Umbilical cord (tissue), 2 donors: ENCODE data around the gene STRADA. TPM values are rescaled to one million over a fixed set of nuclear protein-coding genes. Genes with fewer than 3 reads are reported as not detected.
A peak's percentile ranks its signal among the peaks of the same experiment; 100 is the strongest.

Source experiments
- DNase-seq: peaks from one replicate; pipeline ENCODE4 v3.0.0-alpha.2; 2015; ENCODE audit warnings: low spot score
- total RNA-seq: library from RNA; depleted of rRNA; stranded (reverse); fragments of >200 nt; gene quantifications from one replicate; pipeline ENCODE4 v1.2.3, GENCODE V29; 2014; ENCODE audit warnings: low replicate concordance; ENCODE audit not compliant: insufficient read depth

STRADA gene
- total RNA-seq, 1 donor from 2014 or later, result 10.6 TPM

DNA sequence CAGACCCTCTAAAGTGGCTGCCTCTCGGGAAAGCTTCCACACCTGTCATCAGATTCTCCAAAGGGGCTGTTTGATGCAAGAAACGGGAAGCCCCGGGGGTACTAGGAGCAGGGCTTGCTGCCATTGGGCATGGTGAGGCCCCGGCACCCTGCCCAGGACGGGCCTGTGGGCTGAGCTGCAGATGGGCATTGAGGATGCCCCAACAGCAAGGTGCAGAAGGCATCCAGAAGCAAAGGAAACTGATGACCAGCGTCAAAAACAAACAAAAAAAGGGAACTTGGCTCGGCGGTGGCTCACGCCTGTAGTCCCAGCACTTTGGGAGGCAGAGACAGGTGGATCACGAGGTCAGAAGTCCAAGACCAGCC lies 40.2 kb downstream of the STRADA start:
- no peak for DNase-seq

DNA sequence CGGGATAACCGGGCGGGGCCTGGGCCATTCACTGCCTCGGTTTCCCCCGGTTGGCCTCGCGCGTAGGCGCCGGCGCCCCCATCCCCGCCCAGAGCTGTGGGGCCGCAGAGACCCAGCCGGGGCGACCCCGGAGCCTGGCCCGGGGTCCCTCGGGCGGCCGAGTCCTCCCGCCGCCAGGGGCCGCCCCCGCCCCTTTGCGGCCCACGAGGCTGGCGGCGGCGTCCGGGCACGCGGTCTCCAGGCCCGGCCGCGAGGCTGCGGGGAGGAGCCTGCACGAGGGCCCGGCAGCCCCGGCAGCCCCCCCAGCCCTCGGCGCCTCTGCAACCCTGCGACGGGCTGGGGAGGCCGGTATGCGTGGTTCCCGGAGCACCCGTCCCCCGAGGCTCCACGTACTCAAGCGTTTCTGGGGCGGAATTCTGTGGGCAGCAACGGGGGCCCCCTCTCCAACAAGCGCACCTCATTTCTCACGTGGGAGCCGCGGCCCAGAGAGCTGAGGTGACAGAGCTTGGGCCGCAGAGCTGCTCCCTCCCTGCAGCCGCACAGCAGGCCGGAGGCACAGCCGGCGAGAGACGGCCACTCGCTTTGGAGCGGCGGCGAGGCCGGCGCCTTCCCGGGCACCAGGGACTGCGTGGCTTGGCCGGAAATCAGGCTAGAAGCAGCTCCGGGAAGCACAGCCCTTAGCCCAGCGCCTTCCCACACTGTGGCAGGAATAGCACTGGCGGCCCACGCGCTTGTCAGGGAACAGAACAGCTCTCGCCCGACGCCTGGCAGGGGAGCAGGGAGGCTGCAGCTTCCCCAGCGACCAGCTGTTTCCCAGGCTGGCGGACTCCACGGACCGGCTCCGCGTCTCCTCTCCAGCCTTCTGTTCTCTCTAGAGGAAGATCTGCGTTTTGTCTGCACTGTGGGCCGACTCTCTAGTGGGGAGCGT lies 40.8 kb downstream of the STRADA start:
- DNase-seq, result peak; percentile 38

DNA sequence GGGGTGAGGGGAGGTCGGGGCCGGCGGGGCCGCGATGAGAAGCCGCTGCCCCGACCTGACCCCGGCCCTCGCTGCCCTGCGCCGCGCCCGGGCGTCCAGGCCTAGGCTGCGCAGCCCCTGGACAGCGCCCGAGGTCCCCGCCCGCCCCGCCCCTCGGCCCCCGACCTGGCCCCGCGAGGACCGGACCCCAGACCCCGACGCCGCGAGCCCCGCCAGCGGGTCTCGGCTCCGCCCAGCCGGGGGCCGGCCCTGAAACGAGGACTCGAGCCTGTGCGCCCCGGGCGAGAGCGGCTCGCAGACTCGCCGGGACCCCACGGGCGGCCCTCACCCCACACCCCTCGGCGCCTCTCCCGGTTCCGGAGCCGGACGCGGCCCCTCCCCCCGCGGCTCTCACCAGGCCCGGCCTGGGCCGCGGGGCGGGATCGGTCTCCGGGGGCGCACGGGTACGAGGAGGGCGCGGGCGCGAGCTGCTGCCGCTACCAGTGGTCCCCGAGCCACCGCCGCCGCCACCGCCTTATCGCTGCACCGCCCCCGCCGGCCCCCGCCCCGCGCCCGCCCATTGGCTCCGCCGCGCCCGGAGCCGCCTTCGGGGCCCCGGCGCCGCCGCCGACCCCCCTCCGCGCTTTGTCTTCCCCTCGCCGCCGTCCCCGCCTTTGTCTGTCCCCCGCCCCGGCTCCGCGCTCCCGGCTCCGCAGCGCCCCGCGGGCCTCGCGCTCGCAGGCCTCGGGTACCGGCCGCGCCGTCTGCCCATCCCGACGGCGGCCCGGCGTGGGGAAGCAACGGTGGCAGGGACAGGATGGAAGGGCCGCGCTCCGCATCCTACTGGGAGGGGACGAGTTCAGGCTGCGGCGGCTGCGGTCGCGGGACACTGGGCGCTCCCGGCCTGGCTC lies 41.7 kb downstream of the STRADA start, which contains the start of gene LIMD2:
TSS of gene LIMD2 (minus strand) at position 488 of the 890 bp plus-strand sequence. CDS start 827 bp downstream, outside the sequence.
- DNase-seq, result peak; percentile 26

DNA sequence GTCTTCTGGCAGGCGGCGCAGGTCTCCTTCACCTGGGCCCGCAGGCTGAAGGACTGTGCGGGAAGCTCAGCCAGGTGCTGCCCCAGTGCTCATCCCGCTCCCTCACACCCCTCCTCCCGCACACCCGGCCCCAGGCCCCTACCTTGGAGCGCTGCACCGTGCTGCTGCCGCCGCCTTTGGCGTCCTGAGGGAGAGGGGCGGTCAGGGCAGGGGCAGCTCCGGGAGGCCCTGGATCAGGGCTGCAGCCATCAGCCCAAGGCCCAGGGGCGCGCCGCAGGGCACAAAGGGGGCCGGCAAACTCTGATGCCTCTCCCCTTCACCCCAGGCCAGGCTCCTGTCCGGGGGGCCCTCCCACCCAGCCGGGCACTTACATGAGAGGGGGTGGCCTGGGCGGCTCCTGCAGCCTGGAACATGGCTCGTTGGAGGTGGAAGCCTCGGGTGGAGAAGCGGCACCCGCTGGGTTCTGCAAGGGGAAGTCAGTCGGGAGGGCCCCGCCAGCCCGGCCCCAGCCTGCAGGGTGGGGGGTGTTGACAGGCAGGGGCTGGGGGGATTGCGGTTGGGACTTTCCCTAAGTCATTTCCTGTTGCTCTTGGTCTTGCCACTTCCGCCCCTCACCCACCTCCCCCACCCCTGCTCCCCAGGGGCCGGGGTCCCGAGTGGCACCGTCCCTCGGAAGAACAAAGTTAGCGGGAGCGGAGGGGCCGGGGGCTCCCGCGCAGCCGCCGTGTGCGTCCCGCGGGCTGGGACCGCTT lies 42.5 kb downstream of the STRADA start:
- DNase-seq, result peak; percentile 41

DNA sequence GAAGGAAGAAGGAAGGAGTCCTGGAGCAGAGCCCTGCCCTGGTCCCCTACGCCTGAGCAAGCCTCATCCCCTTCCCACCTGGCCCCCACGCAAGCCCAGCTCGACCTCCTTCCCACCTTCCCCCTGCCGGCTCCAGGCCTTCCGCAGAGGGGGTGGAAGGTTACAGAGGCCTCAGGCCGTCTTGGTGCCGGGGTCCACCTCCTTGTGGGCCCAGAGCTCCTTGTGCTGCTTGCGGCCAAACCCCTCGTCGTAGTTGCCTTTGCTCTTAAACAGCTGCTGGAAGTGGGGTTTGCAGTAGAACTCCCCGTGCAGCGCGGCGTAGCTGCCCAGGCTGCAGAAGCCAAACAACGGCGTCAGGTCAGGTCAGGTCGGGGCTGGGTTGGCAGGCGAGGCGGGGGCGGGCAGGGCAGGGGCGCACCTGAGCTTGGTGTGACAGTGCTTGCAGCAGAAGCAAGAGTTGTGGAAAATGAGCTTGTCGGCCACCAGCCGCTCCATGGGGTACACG lies 43.2 kb downstream of the STRADA start:
- DNase-seq, result no peak

DNA sequence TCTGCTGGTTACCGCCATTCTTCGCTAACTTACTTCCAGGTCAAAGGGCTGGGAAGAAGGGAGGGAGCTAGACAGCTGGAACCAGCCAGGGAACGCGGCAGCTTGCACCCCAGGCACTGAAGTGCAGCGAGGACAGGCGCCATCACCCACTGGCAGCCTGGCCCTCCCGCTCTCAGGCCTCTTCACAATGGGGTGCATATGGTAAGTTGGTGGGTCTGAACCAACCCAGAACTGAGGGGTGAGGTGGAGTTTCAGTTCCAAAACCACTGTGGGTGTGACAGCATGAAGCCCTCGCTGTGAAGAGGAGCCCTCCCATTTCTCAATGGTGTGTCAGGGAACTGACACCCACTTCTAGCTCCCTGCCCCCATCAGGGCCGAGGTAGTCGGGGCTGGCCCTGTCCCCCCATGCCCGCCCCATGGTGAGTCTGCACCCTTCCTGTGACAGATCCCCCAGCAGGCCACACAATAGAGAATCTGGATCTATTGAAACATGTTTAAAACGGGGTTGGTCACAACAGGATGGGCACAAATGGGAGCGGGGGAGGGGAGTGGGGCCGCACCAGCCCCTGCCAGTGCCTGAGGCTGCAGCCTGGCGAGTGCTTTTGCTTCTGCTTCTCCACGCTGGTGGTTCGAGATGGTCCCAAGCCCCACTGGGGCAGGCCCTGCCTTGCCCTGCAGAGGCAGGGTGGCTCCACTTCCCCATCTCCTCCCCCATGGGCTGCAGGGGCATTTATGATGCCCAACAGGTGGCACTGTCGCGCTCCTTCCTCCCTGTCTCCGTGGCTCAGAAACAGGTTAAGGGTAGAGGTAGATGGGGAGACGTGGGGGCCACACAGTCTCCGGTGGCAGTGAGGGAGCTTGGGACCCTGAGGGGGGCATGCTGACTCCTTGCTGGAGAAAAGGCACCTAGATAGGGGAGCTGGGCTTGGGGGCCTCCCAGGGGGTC lies 44.0 kb downstream of the STRADA start:
- no peak for DNase-seq

DNA sequence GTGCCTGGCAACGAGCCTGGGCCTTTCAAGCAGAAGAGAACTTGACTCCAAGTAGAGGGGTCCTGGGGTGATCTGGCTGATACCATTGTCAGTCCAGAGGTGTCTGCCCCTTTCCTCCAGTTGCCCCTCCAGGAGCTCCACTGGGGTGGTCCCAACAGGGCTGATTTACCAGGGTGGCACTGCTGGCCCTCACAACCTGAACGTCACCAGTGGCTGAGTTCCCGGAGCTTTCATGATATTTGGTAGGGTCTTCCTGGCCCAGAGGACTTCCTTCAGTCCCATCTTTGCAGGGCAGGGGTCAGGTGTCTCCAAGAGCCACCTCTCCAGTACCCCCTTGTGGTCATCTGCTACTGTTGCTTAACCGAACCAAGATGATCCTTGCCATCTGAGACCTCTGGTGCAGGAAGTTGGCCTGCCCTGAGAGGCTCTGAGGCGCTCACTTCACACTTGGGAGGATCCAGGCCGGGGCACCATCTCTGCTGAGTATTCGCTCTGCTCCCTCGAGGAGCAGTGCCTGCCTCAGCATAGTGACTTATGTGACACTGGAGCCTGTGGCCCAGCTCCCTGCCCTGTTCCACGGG lies 45.1 kb downstream of the STRADA start:
- peak; percentile 24 for DNase-seq

DNA sequence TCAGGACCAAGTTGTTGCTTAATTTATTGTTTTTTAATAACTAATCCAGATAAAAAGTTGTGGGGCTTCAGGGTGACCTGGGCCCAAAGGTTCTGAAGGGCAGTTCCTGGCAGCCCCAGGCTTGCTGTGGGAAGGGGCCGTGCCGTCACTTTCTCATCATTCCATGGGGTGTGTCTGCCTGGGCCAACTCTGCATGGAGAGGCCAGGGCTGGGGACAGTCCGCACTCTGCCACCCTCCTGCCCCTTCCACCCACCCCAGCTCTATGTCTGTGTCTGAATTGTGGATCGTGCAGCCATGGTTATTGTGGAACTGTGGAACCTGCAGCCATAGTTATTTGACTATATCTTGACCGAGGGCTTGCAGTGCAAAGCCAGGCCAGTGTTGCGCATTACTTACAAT lies 45.7 kb downstream of the STRADA start:
- DNase-seq, result no peak

DNA sequence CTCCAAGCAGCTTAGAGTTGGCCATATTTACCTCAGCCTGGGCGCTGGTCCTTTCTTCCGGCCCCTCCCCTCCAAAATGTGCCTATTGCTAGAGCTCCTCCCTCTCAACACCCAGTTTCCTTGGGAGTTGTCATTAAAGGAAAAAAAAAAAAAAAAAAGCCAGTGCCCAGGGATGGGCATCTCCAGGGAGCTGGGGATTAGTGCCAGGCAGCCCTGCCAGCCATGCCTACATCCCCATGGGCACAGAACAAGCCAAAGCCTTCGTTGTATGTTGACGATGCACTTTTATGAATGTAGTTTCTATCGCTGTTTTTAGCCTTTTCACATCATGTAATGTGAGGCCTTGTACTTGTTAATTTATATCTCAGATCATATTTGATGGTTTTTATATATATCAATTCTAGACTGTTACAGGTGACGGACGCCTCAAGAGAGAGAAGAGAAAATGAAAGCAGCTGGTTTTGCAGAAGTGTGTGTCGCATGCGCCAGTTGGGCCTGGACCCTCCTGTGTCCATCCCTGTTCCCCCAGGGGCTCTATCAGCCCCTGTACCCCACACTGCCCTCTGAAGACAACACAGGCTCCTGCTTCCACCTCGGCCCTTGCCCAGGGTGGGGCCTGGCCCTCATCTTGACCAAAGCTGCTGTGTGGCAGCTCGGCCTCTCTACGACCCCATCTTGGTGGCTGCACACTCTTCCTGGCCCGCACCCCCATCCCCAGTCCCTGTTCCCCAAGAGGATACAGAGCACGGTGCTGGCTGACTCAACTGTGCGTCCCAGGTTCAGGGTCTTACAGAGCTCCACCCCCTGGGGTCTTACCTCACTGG lies 46.4 kb downstream of the STRADA start:
- no peak for DNase-seq

DNA sequence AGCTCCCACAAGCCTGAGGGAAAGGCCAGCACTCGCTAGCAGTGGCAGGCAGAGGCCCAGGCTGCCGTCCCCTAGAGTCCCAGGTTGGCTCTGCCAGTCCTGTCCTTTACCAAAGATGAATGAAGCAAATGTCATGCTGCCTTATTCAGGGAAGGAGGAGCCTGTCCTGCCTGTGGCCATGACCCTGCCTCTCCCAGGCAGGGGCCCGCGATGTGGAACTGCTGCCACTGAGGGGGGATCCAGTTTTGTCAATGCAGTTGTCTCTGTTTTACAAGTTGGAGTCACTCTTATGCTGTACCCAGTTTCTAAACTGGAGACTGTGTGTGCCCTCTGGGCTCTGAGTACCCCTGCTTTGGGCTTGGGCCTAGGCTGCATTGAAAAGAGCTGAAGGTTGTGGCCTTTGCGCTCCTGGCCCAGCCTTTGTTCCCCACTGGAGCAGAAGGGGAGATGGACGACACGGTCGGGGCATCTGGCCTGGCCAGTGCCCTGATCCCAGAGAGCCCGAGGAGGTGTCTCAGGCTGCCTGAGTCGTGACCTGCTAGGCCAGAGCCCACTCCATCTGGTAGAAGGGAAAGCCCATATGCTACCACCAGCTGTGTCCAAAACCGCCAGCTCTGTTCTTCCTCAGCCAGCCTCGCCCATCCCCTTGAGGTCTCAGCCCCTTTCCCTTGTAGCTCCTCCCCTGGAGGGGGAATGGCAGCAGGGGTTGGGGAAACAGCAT lies 47.2 kb downstream of the STRADA start:
- no peak for DNase-seq

DNA sequence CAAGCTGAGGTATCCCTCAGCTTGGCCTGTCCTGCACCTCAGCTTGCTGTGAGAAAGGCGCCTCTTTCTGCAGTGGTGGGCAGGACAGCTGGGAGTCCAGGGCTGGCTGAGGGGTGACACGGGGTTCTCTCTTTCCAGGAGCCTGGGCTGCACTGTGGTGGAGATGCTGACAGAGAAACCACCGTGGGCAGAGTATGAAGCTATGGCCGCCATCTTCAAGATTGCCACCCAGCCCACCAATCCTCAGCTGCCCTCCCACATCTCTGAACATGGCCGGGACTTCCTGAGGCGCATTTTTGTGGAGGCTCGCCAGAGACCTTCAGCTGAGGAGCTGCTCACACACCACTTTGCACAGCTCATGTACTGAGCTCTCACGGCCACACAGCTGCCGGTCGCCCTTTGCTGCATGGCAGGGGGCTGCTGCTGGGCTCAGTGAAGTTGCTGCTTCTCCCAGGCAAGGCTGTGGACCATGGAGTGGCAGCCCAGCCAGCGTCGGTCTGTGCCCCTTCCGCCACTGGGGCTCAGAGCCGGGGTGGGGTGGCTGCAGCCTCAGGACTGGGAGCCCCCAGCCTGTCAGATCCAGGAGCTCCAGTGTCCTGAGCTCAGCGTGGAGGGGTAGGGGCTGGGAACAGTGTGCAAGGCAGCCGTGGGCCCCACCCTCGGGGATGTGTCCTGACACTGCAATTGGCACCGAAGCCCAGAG lies 48.0 kb downstream of the STRADA start:
- no peak for DNase-seq

DNA sequence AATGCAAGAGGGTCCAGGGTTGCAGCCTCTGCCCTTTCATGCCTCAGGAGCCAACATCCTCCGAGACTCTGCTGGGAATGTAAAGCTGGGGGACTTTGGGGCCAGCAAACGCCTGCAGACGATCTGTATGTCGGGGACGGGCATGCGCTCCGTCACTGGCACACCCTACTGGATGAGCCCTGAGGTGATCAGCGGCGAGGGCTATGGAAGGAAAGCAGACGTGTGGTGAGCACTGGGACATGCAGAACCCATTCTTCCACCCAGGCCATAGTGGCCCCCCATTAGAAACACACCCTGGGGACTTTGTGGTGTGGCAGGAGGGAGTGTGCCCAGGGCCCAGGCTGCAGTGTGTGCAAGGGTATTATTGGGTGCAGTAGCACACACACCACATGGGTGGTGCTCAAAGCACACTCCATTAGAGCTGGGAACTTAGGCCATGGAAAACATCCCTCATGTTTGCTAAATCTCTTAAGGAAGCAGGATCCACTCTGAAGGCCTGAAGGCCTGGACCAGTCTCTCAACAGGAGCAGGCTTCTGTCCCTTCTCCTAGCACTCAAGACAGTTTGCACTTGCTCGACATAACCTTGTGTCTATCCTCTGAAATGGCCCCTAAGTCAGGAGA lies 49.3 kb downstream of the STRADA start:
- no peak for DNase-seq

DNA sequence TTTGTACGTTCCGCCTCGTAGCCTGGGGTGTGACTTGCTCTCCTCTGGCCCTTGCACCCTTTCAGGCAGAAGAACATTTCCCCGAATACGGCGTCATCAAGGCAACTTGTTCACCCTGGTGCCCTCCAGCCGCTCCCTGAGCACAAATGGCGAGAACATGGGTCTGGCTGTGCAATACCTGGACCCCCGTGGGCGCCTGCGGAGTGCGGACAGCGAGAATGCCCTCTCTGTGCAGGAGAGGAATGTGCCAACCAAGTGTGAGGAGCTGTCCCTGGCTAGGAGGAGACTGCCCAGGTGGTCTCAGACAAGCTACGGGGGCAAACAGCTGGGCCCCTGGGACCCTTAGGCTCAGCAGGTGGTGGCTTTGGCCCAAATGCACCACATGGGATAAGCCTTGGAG lies 52.1 kb downstream of the STRADA start:
- DNase-seq, result no peak

DNA sequence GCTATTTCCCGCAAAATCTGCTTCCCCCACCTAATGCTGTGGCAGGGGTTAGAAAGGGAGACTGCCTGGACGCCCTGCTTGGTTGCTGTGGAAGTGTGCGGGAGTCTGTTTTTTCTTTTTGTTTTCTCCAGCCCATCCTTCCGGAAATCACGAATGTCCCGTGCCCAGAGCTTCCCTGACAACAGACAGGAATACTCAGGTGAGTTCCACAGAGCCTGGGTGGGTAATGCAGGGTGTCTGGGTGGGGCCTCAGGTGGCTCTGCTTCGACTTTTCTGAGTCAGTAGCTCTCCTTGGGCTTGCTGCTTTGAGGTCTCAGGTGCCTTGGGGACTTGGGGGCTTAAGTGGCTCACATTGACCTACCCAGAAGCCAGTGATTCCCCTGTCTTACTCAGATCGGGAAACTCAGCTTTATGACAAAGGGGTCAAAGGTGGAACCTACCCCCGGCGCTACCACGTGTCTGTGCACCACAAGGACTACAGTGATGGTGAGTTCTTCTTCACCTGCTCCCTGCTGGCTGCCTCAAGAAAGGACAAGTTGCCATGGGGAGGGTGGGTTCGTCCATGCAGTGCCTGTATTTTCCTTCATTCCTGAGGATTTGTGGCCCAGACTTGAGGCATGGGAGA lies 53.1 kb downstream of the STRADA start:
- DNase-seq, result no peak

DNA sequence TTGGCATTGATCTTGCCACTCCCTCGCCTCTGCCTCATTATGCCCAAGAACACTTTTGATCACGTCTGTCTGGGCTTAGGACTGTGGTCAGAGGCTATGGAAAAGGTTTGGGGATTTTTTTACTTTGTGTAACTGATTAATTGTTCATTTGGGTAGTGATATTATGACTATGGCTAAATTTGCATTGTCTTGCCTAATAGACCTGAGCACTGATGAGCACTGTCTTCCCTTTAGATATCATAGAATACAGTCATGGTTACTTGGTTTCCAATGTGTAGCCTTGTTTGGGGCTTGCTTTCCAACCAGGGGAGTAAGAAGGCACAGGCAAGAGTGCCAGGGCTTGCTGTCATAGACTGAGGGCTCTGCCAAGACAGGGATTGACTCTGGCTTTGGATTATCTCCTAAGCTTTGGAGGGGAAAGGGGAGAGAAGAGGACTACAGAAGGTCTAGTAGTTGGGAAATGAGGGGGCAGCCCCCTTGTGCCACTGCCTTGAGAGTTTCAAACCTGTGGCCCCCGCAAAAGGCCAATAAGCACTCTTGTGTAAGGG lies 55.4 kb downstream of the STRADA start:
- no peak for DNase-seq

DNA sequence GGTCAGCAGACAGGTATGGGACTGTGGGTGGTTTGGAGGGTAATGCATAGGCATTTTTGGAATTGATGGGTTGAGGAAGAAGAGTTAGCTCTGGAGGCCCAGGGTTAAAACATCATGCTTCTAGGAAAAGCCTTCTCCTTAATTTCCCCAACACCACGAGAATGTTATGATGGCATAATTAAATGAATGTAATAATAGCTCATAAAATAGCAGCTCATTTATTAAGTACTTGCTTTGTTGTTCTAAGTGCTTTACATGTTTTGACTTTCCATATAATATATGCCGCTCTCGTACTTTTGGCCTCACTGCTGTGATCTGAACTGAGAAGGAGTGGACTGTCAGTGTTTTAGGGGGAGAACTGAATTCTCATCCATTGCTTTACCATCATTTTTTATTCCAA lies 56.0 kb downstream of the STRADA start:
- no peak for DNase-seq

DNA sequence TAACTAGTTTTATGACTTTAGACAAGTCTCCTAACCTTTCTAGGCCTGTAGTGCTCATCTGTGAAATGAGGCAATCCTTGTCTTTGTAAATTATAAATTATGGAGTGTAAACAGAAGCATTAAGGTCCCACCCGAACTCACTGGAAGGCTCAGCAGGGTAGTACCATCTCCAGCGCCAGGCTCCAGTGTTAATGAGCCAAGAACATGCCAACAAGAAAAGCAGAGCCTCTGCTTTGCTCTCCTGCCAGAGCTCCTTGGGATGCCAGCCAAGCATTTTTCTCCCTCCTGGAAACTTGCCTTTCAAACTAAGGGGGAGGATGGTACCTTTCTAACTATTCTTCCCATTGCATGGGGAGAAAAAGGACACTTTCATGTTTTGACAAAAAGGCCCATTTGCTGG lies 56.6 kb downstream of the STRADA start:
- DNase-seq, result no peak
